Pancreas (tissue), 10 donors: Measurements from ENCODE around the gene SETDB1. TPM values are rescaled to one million over a fixed set of nuclear protein-coding genes. Genes with fewer than 3 reads are reported as not detected.
"Not testable (repeated sequence)": the region's sequence is repeated elsewhere in the genome, so short reads cannot be mapped to it uniquely, and the experiment has no call there.

ENCODE experiments used
- ATAC-seq, 4 donors: fragments of 200-7000 bp; cut with Tn5 transposase; one replicate each; pipeline versions ENCODE4 v1.8.0 to v1.9.1; 2020; ENCODE audit warnings: mild to moderate bottlenecking in 4 of 4, moderate library complexity in 4 of 4
- DNase-seq, 6 donors: peaks; one replicate each; pipeline ENCODE4 v3.0.0-alpha.2; 2020
- FAIRE-seq: peaks from 2 replicates; lab custom pipeline; 2012; peaks lifted over from hg19 to GRCh38; lab: Jason Lieb, UNC
- H3K27ac ChIP-seq, 4 donors: fragments of 200-600 bp; sonication (generic); 1 replicate in 3 of 4; 2 replicates in 1 of 4; pipeline versions ENCODE4 v1.5.0 to v1.8.0; 2020
- H3K27me3 ChIP-seq, 4 donors: fragments of 200-600 bp; one replicate each; pipeline ENCODE4 v1.8.0; 2021
- H3K36me3 ChIP-seq, 3 donors: fragments of 200-600 bp; sonication (generic) in 1 of 3; one replicate each; pipeline versions ENCODE4 v1.5.0 to v1.8.0; 2020 to 2021
- H3K4me1 ChIP-seq, 3 donors: fragments of 200-600 bp; one replicate each; pipeline ENCODE4 v1.8.0; 2021
- H3K4me3 ChIP-seq, 4 donors: fragments of 200-600 bp; sonication (generic) in 2 of 4; one replicate each; pipeline versions ENCODE4 v1.5.0 to v1.8.0; 2020 to 2021
- H3K9me3 ChIP-seq, 4 donors: fragments of 200-600 bp; one replicate each; pipeline ENCODE4 v1.8.0; 2021
- WGBS, 2 donors: extraction: QIAGEN DNeasy Blood & Tissue Kit; methylation state at CpG; one replicate each; pipeline ENCODE4 v1.1.7; 2013; 5-methylcytosine and 5-hydroxymethylcytosine counted together
- intact Hi-C, 3 donors: fragments of 100-400 bp; cut with DNase I; formaldehyde crosslinking; loops; one replicate each; pipeline versions ENCODE4 v1.11.1 to v1.14.2; 2022
- polyA plus RNA-seq, 2 donors: library from polyadenylated mRNA; stranded (reverse); fragments of 200-250 nt; gene quantifications; one replicate each; pipeline ENCODE4 v1.2.3, GENCODE V29; 2013
- total RNA-seq, 6 donors: library from RNA; stranded (reverse); fragmentation: NEBNext Ultra II Directional in 4 of 6; extraction: Animal tissue kit (Norgen Biotek cat#: 25700) in 4 of 6; gene quantifications; one replicate each; pipeline versions ENCODE4 v1.2.1 to v1.2.4, GENCODE V29; 2021 to 2023
- TF ChIP-seq, protein P1 (sequence below), 4 donors: fragments of 200-600 bp; sonication (generic) in 3 of 4; IDR thresholded peaks; one replicate each; pipeline versions ENCODE4 v1.5.0 to v1.8.0; 2021; ENCODE audit warnings: antibody characterized with exemption in 4 of 4
- donor health status: healthy with polysubstance abuse.
- donor health status: DM: no; HTN: no; CAD: no; lungs with moderate emphysema.
- donor health status: DM: no; HTN: no; CAD: no.
- donor health status: control.
- donor health status: control.
- donor health status: Bipolar disorder and iron deficiency.
- donor health status: DM: yes; HTN: yes; CAD: no.
- donor health status: DM: no; HTN: no; CAD: no.
- donor health status: DM: no; HTN: no; CAD: no.
- donor health status: DM: yes; HTN: yes; CAD: no.

The SETDB1 gene
- total and polyA plus RNA-seq, 8 donors, result 15.2 to 25.5 (median 20.9) TPM

DNA sequence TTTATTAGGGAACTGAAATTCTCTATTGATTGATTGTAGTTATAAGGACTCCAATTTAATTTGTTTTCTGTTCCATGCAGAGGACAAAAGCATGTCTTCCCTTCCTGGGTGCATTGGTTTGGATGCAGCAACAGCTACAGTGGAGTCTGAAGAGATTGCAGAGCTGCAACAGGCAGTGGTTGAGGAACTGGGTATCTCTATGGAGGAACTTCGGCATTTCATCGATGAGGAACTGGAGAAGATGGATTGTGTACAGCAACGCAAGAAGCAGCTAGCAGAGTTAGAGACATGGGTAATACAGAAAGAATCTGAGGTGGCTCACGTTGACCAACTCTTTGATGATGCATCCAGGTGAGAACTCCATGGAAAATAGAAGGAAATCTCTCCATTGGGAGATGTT is 1.5 kb downstream of the SETDB1 start:
- 88% methylated on average over 4 of the region's 4 CpGs for WGBS, 2 donors
- TF ChIP-seq, protein P1, sequence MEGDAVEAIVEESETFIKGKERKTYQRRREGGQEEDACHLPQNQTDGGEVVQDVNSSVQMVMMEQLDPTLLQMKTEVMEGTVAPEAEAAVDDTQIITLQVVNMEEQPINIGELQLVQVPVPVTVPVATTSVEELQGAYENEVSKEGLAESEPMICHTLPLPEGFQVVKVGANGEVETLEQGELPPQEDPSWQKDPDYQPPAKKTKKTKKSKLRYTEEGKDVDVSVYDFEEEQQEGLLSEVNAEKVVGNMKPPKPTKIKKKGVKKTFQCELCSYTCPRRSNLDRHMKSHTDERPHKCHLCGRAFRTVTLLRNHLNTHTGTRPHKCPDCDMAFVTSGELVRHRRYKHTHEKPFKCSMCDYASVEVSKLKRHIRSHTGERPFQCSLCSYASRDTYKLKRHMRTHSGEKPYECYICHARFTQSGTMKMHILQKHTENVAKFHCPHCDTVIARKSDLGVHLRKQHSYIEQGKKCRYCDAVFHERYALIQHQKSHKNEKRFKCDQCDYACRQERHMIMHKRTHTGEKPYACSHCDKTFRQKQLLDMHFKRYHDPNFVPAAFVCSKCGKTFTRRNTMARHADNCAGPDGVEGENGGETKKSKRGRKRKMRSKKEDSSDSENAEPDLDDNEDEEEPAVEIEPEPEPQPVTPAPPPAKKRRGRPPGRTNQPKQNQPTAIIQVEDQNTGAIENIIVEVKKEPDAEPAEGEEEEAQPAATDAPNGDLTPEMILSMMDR (IDR thresholded peaks at IDR 0.05), result no peak
- ATAC-seq, result no peak
- H3K4me3 ChIP-seq, result no peak overlapping the region
- FAIRE-seq, result no peak
- intact Hi-C loops, result no loop called here
- H3K9me3 ChIP-seq, result no peaks in the 10 kb centered on the region
- DNase-seq, result no peak
- H3K36me3 ChIP-seq, result peaks cover 0 to 13% (median 0%) of the 10 kb centered on the region in 3 donors
- no peaks in the 10 kb centered on the region for H3K27me3 ChIP-seq
- H3K4me1 ChIP-seq, result peaks cover 0 to 7% (median 0%) of the 10 kb centered on the region in 3 donors
- H3K27ac ChIP-seq, result no peak overlapping the region

DNA sequence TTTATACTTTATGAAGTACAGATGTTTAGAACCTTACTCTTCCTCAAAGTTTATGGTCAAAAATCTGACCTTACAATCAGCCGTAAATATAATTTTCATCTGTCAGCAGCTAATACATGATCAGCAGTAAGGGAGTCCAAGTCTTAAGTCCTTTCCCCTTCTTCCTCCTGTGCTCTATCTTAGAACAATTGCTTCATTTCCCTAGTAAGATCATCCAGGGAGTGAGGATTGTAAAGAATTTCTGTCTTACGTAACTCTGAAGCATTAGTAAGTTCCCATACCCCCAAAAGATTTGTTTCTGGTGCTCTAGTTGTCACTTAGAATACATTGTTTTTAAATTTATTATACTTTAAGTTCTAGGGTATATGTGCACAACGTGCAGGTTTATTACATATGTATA is 2.1 kb downstream of the SETDB1 start:
- FAIRE-seq (no peak), DNase-seq (no peak), ATAC-seq (no peak)
- Histone ChIP-seq H3K36me3 (peaks cover 0 to 13% (median 0%) of the 10 kb centered on the region in 3 donors), H3K9me3 (no peaks in the 10 kb centered on the region), H3K27ac (no peak overlapping the region), H3K4me3 (no peak overlapping the region), H3K4me1 (peaks cover 0 to 7% (median 0%) of the 10 kb centered on the region in 3 donors), H3K27me3 (no peaks in the 10 kb centered on the region)
- intact Hi-C loops, result no loop called here
- WGBS, 2 donors, result 96 to 97% methylated on average over 3 of the region's 3 CpGs
- TF ChIP-seq, protein P1 (IDR thresholded peaks at IDR 0.05), result no peak

DNA sequence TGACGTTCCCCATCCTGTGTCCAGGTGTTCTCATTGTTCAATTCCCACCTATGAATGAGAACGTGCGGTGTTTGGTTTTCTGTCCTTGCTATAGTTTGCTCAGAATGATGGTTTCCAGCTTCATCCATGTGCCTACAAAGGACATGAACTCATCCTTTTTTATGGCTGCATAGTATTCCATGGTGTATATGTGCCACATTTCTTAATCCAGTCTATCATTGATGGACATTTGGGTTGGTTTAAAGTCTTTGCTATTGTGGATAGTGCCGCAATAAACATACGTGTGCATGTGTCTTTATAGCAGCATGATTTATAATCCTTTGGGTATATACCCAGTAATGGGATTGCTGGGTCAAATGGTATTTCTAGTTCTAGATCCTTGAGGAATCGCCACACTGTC is 2.6 kb downstream of the SETDB1 start:
- not testable (repeated sequence) for H3K27ac ChIP-seq

DNA sequence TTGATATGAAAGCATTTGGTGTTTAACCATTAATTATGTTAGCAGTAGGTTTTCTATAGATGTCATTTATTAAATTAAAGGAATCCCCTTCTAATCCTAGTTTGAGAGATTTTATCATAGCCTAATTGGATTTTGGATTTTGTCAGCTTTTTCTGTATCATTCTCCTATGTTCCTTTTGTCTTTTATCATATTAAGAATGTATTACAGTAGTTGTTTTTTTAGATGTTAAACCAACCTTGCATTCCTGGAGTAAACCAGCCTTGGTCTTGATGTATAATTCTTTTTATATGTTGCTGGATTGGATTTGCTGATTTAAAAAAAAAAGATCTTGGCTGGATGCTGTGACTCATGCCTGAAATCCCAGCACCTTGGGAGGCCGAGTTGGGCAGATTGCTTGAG is 5.6 kb downstream of the SETDB1 start:
- DNase-seq (no peak), FAIRE-seq (no peak), ATAC-seq (no peak)
- Histone ChIP-seq H3K27ac (no peak overlapping the region), H3K4me1 (peaks cover 0 to 7% (median 3%) of the 10 kb centered on the region in 3 donors), H3K9me3 (no peaks in the 10 kb centered on the region), H3K36me3 (peaks cover 0 to 13% (median 0%) of the 10 kb centered on the region in 3 donors), H3K4me3 (no peak overlapping the region), H3K27me3 (no peaks in the 10 kb centered on the region)
- TF ChIP-seq, protein P1 (IDR thresholded peaks at IDR 0.05), result no peak
- WGBS, 2 donors, result 97 to 100% methylated on average over 1 of the region's 1 CpG
- intact Hi-C loops, result no loop called here

More for the DNA sequence above, 2.6 kb downstream of the SETDB1 start:
- 92% methylated on average over 6 of the region's 6 CpGs for WGBS, 2 donors
- H3K36me3 ChIP-seq, result peaks cover 0 to 13% (median 0%) of the 10 kb centered on the region in 3 donors
- intact Hi-C loops, H3K4me3 ChIP-seq, H3K9me3 ChIP-seq, DNase-seq, ATAC-seq, H3K4me1 ChIP-seq, FAIRE-seq, H3K27me3 ChIP-seq: not testable (repeated sequence)

DNA sequence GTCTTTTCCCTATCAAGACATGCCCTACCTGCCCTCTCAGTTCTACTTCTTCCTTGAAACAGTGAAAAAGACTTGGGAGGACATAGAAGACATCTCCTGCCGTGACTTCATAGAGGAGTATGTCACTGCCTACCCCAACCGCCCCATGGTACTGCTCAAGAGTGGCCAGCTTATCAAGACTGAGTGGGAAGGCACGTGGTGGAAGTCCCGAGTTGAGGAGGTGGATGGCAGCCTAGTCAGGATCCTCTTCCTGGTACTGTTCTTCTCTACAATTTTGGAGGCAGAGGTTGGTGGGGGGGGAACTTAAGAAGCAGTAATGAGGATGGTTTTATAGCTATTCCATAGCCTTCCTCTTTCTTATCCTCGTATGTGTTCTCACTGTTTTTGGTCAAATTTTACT is 18.7 kb downstream of the SETDB1 start:
- Histone ChIP-seq H3K9me3 (no peaks in the 10 kb centered on the region), H3K4me3 (no peak overlapping the region), H3K4me1 (no peaks in the 10 kb centered on the region), H3K36me3 (peaks cover 5 to 66% (median 47%) of the 10 kb centered on the region in 3 donors), H3K27ac (no peak overlapping the region), H3K27me3 (no peaks in the 10 kb centered on the region)
- no peak for ATAC-seq
- FAIRE-seq, result no peak
- intact Hi-C loops, result no loop called here
- TF ChIP-seq, protein P1 (IDR thresholded peaks at IDR 0.05), result no peak
- WGBS, 2 donors, result 85 to 93% methylated on average over 5 of the region's 5 CpGs
- DNase-seq, result no peak
